ENCODE results near the gene CLHC1. TPM values are rescaled to one million over a fixed set of nuclear protein-coding genes. Genes with fewer than 3 reads are reported as not detected.

Gene CLHC1
- total and polyA plus RNA-seq, 10 of the 15 experiments (the other 5 are each of a cell fraction or from before 2014, with no cell fraction given), result 2.6 to 6.8 (median 4.7) TPM

DNA sequence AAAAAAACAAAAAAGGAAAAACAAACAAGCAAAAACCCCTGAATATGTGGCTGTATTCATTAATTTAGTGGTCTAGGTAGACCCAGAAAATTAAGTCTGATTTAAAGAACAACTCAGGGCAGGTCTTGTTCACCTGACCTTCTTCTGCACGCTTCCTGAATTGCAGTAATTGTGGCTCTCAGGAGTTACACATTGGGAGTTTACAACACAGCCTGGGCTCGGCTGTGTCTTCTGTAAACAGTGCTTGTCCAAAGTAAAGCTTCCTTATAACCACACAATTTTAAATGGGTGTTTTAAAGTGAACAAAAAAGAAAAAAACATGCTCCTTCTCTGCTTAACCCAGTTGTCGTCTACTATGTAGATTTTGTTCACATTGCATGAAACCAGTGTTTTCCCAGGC lies 45.2 kb upstream of the CLHC1 start:
- CTCF ChIA-PET, result no interaction called here
- BruUV-seq (replicated peaks), result no TSS peak
- H3K27me3 ChIP-seq (replicated peaks in 1 of 2; ENCODE audit: control insufficient read depth in 2 of 2, insufficient read depth in 2 of 2, low read length in 1 of 2), result no peaks in the 10 kb centered on the region
- ATAC-seq, result no peak
- intact Hi-C loops (cut with micrococcal nuclease; ENCODE audit: unreplicated experiment), result no loop called here
- no peak for FAIRE-seq
- H4K20me1 ChIP-seq (ENCODE audit: control insufficient read depth, insufficient read depth), result no peaks in the 10 kb centered on the region
- in situ Hi-C loops (cut with MboI), result no loop called here
- H3K4me2 ChIP-seq (ENCODE audit: control insufficient read depth, insufficient read depth), result no peak overlapping the region
- SMC1A ChIA-PET (ENCODE audit: uncharacterized antibody, unreplicated experiment), result no interaction called here
- POLR2A ChIA-PET, result no interaction called here
- no peaks in the 10 kb centered on the region for H3K36me3 ChIP-seq (ENCODE audit: control insufficient read depth in 2 of 2, insufficient read depth in 2 of 2, low read length in 1 of 2)
- no peak for DNase-seq (ENCODE audit: low read depth, low spot score)
- RAD21 ChIA-PET (ENCODE audit: unreplicated experiment), result no interaction called here
- WGBS (ENCODE audit: insufficient coverage, insufficient replicate concordance, low lambda C conversion rate, missing lambda C conversion rate), result 62% methylated on average over 3 of the region's 3 CpGs
- no peaks in the 10 kb centered on the region for H3K9me3 ChIP-seq (replicated peaks; ENCODE audit: control insufficient read depth, insufficient read depth, low read length)
- no peak overlapping the region for H2AFZ ChIP-seq (ENCODE audit: control insufficient read depth, low read depth, low read length)
- H3K4me1 ChIP-seq (ENCODE audit: control insufficient read depth, insufficient read depth, low read length), result no peaks in the 10 kb centered on the region
- H3K79me2 ChIP-seq (ENCODE audit: control insufficient read depth, insufficient read depth, low read length), result peaks cover 6% of the 10 kb centered on the region
- no peak overlapping the region for H3K27ac ChIP-seq (ENCODE audit: control insufficient read depth, insufficient read depth)
- no peak overlapping the region for H3K4me3 ChIP-seq
- no peak overlapping the region for H3K9ac ChIP-seq (ENCODE audit: control insufficient read depth, insufficient read depth, low read length)
- TF ChIP-seq HDGF (IDR thresholded peaks at IDR 0.05) (no peak), POU2F2 (IDR thresholded peaks at IDR 0.05; ENCODE audit: borderline replicate concordance, low read depth, low read length) (no peak), MYB (IDR thresholded peaks at IDR 0.05; ENCODE audit: borderline replicate concordance, low read depth, low read length) (no peak), HSF1 (IDR thresholded peaks at IDR 0.05; ENCODE audit: low read depth, low read length) (no peak), STAT3 (IDR thresholded peaks at IDR 0.05; ENCODE audit: low read depth, low read length) (no peak), SPI1 (IDR thresholded peaks at IDR 0.05; ENCODE audit: borderline replicate concordance, insufficient read depth, low read depth, low read length) (no peak), ZNF207 (IDR thresholded peaks at IDR 0.05; ENCODE audit: borderline replicate concordance) (no peak), HCFC1 (IDR thresholded peaks at IDR 0.05; ENCODE audit: low read length) (no peak), ETV6 (conservative IDR thresholded peaks at IDR 0.05 in 1 of 2, IDR thresholded peaks at IDR 0.05 in 1 of 2; ENCODE audit: borderline replicate concordance in 1 of 2, low read depth in 1 of 2) (no peak), CBX5 (IDR thresholded peaks at IDR 0.05; ENCODE audit: low read depth) (no peak), RAD21 (IDR thresholded peaks at IDR 0.05; ENCODE audit: insufficient read depth, low read depth, low read length) (no peak), SUPT20H (IDR thresholded peaks at IDR 0.05; ENCODE audit: borderline replicate concordance, control insufficient read depth, low read depth, low read length) (no peak), PML (IDR thresholded peaks at IDR 0.05; ENCODE audit: low read length) (no peak), CHD4 (IDR thresholded peaks at IDR 0.05) (no peak)
- TF ChIP-seq, protein P1, sequence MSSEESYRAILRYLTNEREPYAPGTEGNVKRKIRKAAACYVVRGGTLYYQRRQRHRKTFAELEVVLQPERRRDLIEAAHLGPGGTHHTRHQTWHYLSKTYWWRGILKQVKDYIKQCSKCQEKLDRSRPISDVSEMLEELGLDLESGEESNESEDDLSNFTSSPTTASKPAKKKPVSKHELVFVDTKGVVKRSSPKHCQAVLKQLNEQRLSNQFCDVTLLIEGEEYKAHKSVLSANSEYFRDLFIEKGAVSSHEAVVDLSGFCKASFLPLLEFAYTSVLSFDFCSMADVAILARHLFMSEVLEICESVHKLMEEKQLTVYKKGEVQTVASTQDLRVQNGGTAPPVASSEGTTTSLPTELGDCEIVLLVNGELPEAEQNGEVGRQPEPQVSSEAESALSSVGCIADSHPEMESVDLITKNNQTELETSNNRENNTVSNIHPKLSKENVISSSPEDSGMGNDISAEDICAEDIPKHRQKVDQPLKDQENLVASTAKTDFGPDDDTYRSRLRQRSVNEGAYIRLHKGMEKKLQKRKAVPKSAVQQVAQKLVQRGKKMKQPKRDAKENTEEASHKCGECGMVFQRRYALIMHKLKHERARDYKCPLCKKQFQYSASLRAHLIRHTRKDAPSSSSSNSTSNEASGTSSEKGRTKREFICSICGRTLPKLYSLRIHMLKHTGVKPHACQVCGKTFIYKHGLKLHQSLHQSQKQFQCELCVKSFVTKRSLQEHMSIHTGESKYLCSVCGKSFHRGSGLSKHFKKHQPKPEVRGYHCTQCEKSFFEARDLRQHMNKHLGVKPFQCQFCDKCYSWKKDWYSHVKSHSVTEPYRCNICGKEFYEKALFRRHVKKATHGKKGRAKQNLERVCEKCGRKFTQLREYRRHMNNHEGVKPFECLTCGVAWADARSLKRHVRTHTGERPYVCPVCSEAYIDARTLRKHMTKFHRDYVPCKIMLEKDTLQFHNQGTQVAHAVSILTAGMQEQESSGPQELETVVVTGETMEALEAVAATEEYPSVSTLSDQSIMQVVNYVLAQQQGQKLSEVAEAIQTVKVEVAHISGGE (CRISPR knock-in tag; IDR thresholded peaks at IDR 0.05), result no peak
- TF ChIP-seq, protein P2, sequence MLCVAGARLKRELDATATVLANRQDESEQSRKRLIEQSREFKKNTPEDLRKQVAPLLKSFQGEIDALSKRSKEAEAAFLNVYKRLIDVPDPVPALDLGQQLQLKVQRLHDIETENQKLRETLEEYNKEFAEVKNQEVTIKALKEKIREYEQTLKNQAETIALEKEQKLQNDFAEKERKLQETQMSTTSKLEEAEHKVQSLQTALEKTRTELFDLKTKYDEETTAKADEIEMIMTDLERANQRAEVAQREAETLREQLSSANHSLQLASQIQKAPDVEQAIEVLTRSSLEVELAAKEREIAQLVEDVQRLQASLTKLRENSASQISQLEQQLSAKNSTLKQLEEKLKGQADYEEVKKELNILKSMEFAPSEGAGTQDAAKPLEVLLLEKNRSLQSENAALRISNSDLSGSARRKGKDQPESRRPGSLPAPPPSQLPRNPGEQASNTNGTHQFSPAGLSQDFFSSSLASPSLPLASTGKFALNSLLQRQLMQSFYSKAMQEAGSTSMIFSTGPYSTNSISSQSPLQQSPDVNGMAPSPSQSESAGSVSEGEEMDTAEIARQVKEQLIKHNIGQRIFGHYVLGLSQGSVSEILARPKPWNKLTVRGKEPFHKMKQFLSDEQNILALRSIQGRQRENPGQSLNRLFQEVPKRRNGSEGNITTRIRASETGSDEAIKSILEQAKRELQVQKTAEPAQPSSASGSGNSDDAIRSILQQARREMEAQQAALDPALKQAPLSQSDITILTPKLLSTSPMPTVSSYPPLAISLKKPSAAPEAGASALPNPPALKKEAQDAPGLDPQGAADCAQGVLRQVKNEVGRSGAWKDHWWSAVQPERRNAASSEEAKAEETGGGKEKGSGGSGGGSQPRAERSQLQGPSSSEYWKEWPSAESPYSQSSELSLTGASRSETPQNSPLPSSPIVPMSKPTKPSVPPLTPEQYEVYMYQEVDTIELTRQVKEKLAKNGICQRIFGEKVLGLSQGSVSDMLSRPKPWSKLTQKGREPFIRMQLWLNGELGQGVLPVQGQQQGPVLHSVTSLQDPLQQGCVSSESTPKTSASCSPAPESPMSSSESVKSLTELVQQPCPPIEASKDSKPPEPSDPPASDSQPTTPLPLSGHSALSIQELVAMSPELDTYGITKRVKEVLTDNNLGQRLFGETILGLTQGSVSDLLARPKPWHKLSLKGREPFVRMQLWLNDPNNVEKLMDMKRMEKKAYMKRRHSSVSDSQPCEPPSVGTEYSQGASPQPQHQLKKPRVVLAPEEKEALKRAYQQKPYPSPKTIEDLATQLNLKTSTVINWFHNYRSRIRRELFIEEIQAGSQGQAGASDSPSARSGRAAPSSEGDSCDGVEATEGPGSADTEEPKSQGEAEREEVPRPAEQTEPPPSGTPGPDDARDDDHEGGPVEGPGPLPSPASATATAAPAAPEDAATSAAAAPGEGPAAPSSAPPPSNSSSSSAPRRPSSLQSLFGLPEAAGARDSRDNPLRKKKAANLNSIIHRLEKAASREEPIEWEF (IDR thresholded peaks at IDR 0.05; ENCODE audit: insufficient replicate concordance, low read depth, low read length), result no peak
